Stimulated activated CD8-positive, alpha-beta memory T cell treated with anti-CD3 and anti-CD28 coated beads, Interleukin-15, amount 100 ng/mL, for 24 hours (primary cell): ENCODE data around the gene TBXAS1.

Experiments used
- DNase-seq: peaks from one replicate; pipeline ENCODE4 v3.0.0-alpha.2; 2020; ENCODE audit warnings: low read depth

TBXAS1 gene

DNA sequence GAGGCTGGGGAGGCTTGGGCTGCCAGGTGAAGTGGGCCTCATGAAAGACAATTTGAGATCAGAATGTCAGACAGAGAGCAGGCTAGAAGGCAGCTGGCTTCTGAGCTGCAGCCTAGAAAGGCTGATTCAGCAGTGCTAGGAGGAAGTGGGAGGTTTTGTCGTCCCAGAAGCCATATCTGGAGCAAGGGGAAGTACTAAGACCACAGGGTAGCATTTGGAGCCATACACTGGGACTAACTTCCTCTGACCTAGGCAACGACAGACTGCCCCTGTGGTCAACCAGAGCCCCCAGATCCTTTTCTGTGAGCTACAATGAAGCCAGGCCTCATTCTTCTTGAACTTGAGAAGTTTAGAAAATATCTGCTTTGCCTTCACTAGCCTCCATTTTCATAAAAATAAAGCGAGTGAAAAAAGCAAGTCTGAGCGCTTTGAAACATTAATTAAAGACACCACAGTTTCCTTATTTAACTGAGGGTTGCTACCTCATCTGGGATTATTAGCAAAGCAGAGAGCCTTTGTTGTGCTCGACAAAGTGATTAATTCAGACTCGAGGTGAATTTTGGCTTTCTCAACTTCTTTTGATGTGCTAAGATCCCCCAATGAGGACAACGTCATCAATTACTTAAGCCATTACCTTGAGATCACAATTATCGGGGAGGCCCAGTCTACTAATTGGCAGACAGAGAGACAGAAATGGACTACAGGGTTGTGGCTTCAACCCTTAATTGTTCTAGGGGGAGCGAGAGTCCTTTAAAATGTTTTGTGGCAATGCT is 26.6 kb downstream of the TBXAS1 start:
- DNase-seq, result no peak

GRCh38 chr7:139857791-139858190 is 28.7 kb downstream of the TBXAS1 start:
- DNase-seq, result no peak

DNA sequence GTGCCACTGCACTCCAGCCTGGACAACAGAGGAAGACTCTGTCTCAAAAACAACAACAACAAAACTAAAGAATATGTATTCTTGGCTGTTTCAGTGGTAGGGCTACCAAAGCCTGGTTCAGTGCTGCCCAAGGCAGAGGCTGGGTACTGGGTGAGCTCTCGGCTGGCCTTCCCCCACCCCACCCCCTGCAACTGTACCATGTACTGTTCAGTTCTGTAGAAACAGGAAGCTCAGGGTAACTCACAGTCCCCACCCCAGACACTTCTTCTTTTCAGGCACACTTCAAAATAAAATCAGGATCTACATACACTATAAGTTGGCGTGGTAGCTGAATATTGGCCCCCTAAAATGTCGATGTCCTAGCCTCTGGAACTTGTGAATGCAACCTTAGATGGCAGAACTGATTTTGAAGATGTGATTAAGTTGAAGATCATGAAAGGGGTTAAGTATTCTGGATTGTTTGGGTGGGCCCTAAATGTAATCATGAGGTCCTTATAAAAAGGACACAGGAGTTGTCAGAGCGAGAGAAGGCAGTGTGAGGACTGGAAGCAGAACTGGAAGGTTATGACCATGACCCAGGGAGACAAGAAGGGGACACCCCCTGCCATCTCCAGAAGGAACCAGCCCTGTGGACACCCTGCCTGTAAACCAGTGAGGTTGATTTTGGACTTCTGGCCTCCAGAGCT is 31.2 kb downstream of the TBXAS1 start:
- DNase-seq, result no peak

DNA sequence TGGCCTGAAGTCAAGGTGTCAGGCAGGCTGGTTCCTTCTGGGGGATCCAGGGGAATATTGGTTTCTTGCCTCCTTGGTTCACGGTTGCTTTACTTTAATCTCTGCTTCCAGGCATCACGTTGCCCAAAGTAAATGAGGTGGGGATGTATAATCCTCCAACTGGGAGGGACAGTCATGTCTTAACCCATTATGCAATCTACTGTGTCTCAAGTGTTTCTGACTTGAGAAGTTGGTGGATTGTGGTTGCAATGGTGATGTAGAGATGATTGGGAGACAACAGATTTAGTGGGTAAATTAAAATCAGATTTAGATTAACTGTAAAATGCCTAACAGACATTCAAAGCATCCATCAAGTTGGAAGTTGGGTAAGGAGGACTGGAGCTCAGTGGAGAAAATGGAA is 32.7 kb downstream of the TBXAS1 start:
- no peak for DNase-seq

DNA sequence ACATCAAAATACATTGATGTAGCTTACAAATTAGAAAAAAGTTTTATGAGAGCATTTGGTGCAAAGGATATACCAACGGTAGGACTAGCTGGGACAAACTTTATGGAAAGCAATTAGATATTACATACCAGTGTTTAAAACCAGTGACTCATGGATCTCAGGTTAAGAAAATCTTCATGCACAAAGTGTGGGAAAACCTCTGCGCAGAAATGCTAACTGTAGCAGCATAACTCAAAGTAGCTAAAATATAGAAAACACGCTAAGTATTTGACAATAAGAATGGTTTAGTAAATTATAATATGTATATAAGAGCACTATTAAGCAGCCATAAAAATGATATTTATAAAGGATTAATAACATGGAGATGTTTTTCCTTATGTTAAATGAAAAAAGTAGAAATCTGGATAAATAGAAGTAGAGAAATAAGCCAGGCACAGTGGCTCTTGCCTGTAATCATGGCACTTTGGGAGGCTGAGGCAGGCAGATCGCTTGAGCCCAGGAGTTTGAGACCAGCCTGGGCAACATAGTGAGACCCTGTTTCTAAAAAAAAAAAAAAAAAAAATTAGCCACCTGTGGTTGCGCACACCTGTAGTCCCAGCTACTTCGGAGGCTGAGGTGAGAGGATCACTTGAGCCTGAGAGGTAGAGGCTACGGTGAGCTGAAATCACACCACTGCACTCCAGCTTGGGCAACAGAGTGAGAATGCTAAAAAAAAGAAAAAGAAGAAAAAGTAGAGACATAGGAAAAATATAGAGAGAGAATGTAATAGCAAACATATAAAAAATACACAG is 37.2 kb downstream of the TBXAS1 start:
- no peak for DNase-seq

- DNase-seq, result no peak
Measured at GRCh38 chr7:139867847-139868246, 38.8 kb downstream of the TBXAS1 start.

DNA sequence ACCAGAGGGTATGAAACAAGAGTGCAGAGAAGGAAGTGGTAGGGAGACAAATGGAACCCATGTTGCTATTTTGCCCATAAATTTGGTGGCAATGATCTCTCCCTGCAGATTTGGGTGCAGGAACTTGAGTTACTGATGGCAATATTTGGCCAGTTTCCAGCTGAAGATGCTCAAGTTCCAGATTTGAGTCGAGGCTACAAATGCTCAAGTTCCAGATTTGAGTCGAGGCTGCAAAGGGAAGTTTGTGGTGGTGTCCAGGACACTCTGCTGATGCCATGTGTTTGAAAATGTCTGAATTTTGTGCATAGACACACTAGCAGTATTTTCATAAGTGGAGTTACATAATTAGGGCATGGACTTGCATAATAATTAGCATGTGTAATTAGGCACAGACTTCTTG is 40.8 kb downstream of the TBXAS1 start:
- no peak for DNase-seq

- no peak for DNase-seq
Measured at GRCh38 chr7:139870380-139870779, 41.3 kb downstream of the TBXAS1 start.

DNA sequence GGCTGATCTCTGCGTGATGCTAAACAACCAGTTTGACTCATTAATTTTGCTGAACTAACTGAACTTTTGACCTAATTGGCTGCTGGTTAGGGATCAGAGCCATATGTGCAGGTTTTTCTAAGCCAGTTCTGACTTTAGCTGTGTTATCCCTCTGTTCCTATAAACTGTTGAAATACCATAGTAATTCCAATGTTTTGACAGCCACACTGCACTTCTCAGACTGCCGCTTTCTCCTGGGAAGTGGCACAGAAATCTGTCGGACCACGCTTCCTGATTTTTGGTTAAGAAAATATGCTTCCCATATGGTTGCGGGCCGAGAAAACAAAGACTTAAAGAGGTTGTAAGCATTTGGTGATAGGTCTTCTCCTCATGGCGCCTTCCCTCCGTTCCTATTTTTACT is 42.3 kb downstream of the TBXAS1 start:
- no peak for DNase-seq

GRCh38 chr7:139871820-139872219 is 42.8 kb downstream of the TBXAS1 start:
- no peak for DNase-seq

DNA sequence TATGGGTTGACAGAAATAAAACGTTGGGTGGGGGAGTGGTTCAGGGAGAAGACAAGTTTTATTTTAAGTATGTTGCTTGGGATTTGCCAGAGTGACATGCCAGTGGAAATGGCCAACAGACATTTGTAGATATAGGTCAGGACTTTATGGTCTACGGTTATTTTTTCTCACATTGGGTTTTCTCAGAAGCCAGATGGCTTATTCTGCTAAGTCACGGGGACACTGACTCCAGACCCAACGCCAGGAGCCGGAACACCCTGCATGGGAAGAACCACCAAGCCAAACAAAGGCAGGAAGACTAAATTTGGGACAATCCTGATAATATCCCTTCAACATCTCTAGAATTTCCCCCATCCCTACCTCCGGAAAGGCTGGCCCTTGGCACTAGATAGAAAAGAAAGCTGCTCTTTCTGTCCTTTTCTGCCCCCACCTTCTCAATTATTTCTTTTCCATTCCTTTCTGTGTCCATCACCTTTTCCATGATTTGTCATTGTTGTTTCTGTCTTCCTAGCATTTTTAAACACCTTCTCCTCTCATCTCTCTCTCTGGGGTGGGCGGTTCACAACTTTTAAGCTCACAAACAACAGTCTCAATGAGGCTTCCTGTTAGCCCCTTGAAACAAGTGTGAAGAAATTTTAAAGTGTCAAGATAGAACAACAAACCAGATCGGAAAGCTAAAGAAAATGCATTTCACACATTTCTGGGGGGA is 44.7 kb downstream of the TBXAS1 start:
- no peak for DNase-seq

- DNase-seq, result no peak
Measured at GRCh38 chr7:139874302-139874629, 45.2 kb downstream of the TBXAS1 start.

- no peak for DNase-seq
Measured at GRCh38 chr7:139875821-139876241, 46.8 kb downstream of the TBXAS1 start.

DNA sequence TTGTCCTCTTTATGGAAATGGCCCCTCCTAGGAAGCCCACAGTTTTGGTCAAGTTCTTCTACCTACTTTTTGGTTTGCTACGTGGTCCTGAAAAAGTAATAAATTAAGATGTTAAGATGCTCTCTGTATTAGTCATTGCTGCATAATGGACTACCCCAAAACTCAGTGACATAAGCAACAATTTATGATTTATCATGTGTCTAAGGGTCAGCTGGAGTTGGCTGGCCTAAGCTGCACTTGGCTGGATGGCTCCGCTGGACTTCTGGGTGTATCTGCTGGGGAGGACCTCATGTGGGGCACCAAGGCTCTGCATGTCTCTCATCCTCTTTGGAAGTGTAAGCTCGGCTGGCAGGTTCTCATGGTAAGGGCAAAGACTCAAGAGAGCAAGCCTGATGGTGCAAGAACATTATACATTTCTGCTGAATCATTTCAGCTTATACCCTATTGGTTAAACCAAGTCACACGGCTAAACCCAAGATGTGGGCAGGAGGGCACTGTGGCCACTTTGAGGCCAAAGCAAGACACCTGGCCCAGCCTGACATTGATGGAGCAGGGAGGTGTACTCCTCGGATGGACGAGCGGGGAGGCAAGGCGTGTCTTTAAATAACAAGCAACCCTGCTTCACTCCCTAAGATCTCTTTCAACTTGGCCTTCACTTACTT is 47.7 kb downstream of the TBXAS1 start:
- no peak for DNase-seq

GRCh38 chr7:139883814-139884213 is 54.8 kb downstream of the TBXAS1 start:
- DNase-seq, result no peak

DNA sequence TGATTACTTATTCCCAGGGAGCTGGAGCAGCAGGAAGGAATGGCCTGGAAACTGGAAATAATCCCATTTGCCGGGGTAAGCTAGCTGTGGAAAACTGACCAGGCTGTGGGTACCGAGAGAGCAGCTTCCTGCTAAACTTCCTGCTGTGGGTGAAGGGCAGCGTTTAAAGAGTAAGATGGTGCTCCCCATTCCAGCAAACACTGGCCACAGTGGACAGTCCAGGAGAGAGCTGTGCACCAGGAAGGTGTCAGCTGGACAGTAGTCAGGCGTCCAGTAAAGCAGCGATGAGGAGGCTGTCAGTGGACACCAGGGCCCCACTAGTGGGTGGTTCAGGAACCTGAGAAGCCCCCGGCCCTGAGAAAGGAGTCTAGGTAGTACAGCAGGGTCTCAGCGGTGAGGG is 55.4 kb downstream of the TBXAS1 start:
- no peak for DNase-seq

DNA sequence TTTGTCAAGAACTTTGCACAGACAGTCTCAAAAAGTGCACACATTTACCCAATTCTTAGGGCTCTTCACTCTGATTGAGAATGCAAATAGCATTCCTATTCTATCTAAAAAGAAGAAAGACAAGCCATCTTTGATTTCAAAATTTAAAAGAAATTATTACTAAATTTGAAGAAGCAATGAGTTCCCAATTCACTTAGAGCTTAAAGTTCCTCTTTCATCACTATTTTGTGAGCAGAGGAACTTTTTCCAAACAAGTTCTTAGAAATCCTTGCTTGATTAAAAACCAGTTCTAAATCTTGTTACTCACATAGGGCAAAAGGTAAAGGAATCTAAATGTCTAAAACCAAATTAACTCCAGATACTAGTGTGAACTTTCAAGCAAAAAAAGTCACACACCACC is 56.4 kb downstream of the TBXAS1 start:
- DNase-seq, result no peak

DNA sequence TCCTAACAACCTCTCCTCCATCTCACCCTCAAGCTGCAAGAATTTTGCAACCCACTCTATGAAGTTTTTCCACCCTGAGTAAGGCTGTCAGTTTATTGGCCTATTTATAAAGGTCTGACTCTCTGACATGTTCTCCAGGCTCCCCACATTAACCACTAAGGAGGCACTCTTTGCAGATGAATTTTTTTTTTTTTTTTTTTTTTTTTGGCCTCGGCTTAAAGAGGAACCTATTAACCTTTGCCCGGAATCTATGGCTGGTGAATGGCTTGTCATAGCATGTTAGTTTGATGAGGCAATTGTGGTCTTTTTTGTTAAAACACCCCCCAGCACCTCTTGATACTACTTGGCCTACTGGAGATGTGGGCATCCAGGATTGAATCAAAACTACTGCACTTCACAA is 57.1 kb downstream of the TBXAS1 start:
- no peak for DNase-seq

DNA sequence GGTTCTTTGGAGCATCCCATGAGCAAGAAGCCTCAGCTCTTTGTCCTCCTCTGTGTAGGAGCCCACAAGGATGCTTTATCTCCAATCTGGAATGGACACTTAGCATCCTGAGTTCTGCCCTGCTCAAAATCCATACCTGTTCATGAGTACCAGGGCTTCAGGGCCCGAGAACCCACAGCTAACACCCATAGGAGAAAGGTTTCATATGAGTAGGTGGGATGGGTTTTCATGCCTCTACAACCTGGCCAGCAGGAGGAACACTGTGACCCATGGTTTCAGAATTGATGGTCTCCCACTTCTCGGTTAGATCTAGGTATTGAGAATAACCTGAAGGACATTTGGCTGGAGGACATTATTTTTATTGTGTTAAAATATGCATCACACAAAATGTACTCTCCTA is 57.8 kb downstream of the TBXAS1 start:
- no peak for DNase-seq

DNA sequence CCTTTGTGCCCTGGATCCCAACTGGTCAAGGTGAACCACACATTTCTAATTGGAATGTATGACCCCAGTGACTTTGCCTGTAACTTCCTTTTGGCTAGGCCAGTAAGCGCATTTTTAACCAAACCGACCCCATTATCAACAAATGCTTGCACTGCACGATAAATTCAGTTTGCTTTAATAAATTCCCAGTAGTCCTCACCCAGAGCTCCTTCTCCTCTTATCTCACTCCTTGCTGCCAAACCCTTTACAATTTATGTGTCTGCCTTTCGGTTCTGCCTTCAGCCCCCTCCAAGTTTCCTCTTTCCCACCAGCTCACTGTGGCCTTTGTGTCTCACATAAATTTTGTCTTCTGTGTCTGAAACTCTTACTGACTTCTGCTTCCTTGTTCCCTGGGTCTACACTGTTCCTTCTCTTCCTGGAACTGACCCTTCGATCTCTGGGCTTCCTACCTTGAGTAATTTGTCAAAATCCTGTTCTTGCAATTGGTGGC is 59.0 kb downstream of the TBXAS1 start:
- DNase-seq, result no peak

- no peak for DNase-seq
Measured at GRCh38 chr7:139889186-139889871, 60.3 kb downstream of the TBXAS1 start.
